Vagina (tissue), 2 donors: ENCODE data around the gene ZNF749. TPM values are rescaled to one million over a fixed set of nuclear protein-coding genes. Genes with fewer than 3 reads are reported as not detected.
A peak's percentile ranks its signal among the peaks of the same experiment; 100 is the strongest.

Experiments used
- DNase-seq, 2 donors: peaks; one replicate each; pipeline ENCODE4 v3.0.0-alpha.2; 2017; ENCODE audit errors: extremely low spot score in 2 of 2
- H3K27ac ChIP-seq: fragments of 200-600 bp; sonication (generic); one replicate; pipeline ENCODE4 v1.5.1; 2019
- H3K27me3 ChIP-seq: fragments of 200-600 bp; sonication (generic); one replicate; pipeline ENCODE4 v1.5.1; 2019
- H3K36me3 ChIP-seq, 2 donors: fragments of 200-600 bp; sonication (generic); one replicate each; pipeline ENCODE4 v1.5.1; 2017 to 2019
- H3K4me1 ChIP-seq: fragments of 200-600 bp; sonication (generic); one replicate; pipeline ENCODE4 v1.5.1; 2019
- H3K4me3 ChIP-seq, 2 donors: fragments of 200-600 bp; sonication (generic); 1 replicate in 1 of 2; 2 replicates in 1 of 2; pipeline ENCODE4 v1.5.1; 2016 to 2019
- H3K9me3 ChIP-seq: fragments of 200-600 bp; sonication (generic); one replicate; pipeline ENCODE4 v1.5.1; 2019
- CTCF ChIP-seq, 3 experiments: fragments of 450-650 bp in 2 of 3; fragments of 200-600 bp in 1 of 3; sonication (generic) in 1 of 3; IDR thresholded peaks; one replicate each; pipeline ENCODE4 v1.5.1; 2017 to 2019; ENCODE audit warnings: antibody characterized with exemption in 3 of 3, mild to moderate bottlenecking in 2 of 3, moderate library complexity in 2 of 3
- POLR2A ChIP-seq, 2 donors: fragments of 450-650 bp; IDR thresholded peaks; one replicate each; pipeline ENCODE4 v1.6.1; 2017; ENCODE audit warnings: antibody characterized with exemption in 2 of 2, mild to moderate bottlenecking in 2 of 2, moderate library complexity in 2 of 2
- POLR2AphosphoS5 ChIP-seq, 2 donors: sonication (generic); formaldehyde crosslinking; IDR thresholded peaks; one replicate each; pipeline ENCODE4 v1.9.0; 2017; ENCODE audit warnings: antibody characterized with exemption in 2 of 2, mild to moderate bottlenecking in 2 of 2, low read depth in 1 of 2; ENCODE audit not compliant: insufficient read depth in 1 of 2
- intact Hi-C: fragments of 100-400 bp; cut with DNase I; formaldehyde crosslinking; loops from one replicate; pipeline ENCODE4 v1.15.1; 2023
- total RNA-seq: library from RNA; depleted of rRNA; stranded (reverse); fragments of >200 nt; gene quantifications from one replicate; pipeline ENCODE4 v1.2.3, GENCODE V29; 2016

The ZNF749 gene
- total RNA-seq, 1 donor from 2014 or later, result 5.2 TPM

- intact Hi-C loops, result no loop called here
- TF ChIP-seq CTCF (IDR thresholded peaks at IDR 0.05) (no peak), POLR2A (IDR thresholded peaks at IDR 0.05) (no peak), POLR2AphosphoS5 (IDR thresholded peaks at IDR 0.05; ENCODE audit: insufficient read depth in 1 of 2, low read depth in 1 of 2) (no peak)
- no peak for DNase-seq
- no peak overlapping the region for H3K27ac ChIP-seq
- no peaks in the 10 kb centered on the region for H3K4me1 ChIP-seq
- no peak overlapping the region for H3K4me3 ChIP-seq
- H3K27me3 ChIP-seq, result no peaks in the 10 kb centered on the region
- peaks cover 6 to 80% of the 10 kb centered on the region in 2 donors for H3K36me3 ChIP-seq
- H3K9me3 ChIP-seq, result peaks cover 26% of the 10 kb centered on the region
Measured at GRCh38 chr19:57398868-57399267, 36.3 kb upstream of the ZNF749 start.

- Histone ChIP-seq H3K4me3 (no peak overlapping the region), H3K4me1 (no peaks in the 10 kb centered on the region), H3K27ac (no peak overlapping the region), H3K36me3 (peaks cover 0 to 31% of the 10 kb centered on the region in 2 donors), H3K27me3 (no peaks in the 10 kb centered on the region), H3K9me3 (peaks cover 11% of the 10 kb centered on the region)
- intact Hi-C loops, result no loop called here
- no peak for DNase-seq
- TF ChIP-seq POLR2A (IDR thresholded peaks at IDR 0.05) (no peak), CTCF (IDR thresholded peaks at IDR 0.05) (no peak), POLR2AphosphoS5 (IDR thresholded peaks at IDR 0.05; ENCODE audit: insufficient read depth in 1 of 2, low read depth in 1 of 2) (no peak)
Measured at GRCh38 chr19:57403737-57404563, 31.2 kb upstream of the ZNF749 start.

GRCh38 chr19:57406516-57407123 lies 28.5 kb upstream of the ZNF749 start:
- no peak for DNase-seq
- peaks cover 0 to 6% of the 10 kb centered on the region in 2 donors for H3K36me3 ChIP-seq
- intact Hi-C loops, result no loop called here
- TF ChIP-seq CTCF (IDR thresholded peaks at IDR 0.05) (peak in 1 of 3 experiments; percentile 10), POLR2A (IDR thresholded peaks at IDR 0.05) (no peak), POLR2AphosphoS5 (IDR thresholded peaks at IDR 0.05; ENCODE audit: insufficient read depth in 1 of 2, low read depth in 1 of 2) (no peak)
- peaks cover 7% of the 10 kb centered on the region for H3K4me1 ChIP-seq
- H3K4me3 ChIP-seq, result no peak overlapping the region
- no peaks in the 10 kb centered on the region for H3K27me3 ChIP-seq
- no peak overlapping the region for H3K27ac ChIP-seq
- no peaks in the 10 kb centered on the region for H3K9me3 ChIP-seq

GRCh38 chr19:57410877-57411671 lies 24.1 kb upstream of the ZNF749 start, which contains the start of gene ZNF17:
TSS of gene ZNF17 (plus strand) at chr19:57411161. CDS start at chr19:57413616, 2,455 bp downstream.
- H3K9me3 ChIP-seq, result peaks cover 4% of the 10 kb centered on the region
- TF ChIP-seq CTCF (IDR thresholded peaks at IDR 0.05) (no peak), POLR2AphosphoS5 (IDR thresholded peaks at IDR 0.05; ENCODE audit: insufficient read depth in 1 of 2, low read depth in 1 of 2) (peak; percentile 74 to 97)
- intact Hi-C loops, result no loop called here
- peak in 1 of 2 donors; percentile 92 for DNase-seq
- H3K4me1 ChIP-seq, result peaks cover 19% of the 10 kb centered on the region
- H3K4me3 ChIP-seq, result peak within 1 kb of the TSS; percentile 81 to 85
- H3K36me3 ChIP-seq, result peaks cover 0 to 39% of the 10 kb centered on the region in 2 donors
- H3K27me3 ChIP-seq, result no peaks in the 10 kb centered on the region
- peak within 1 kb of the TSS; percentile 2 for H3K27ac ChIP-seq
